ENCODE results near the gene RASIP1.

- TF ChIP-seq CTCF (conservative IDR thresholded peaks at IDR 0.05 in 1 of 2, IDR thresholded peaks at IDR 0.05 in 1 of 2; ENCODE audit: extremely low read depth in 1 of 2, insufficient read depth in 1 of 2, low read depth in 1 of 2, low read length in 2 of 2) (no peak), EZH2 (IDR thresholded peaks at IDR 0.05; ENCODE audit: borderline replicate concordance, low read length) (no peak)
Measured at GRCh38 chr19:48757741-48758144, 17.3 kb upstream of the RASIP1 start.
